WTC11 (cell line): ENCODE results near the gene SAPCD2.

ENCODE experiments used
- ATF1 ChIP-seq: sonication (generic); formaldehyde crosslinking; IDR thresholded peaks from 2 replicates; pipeline ENCODE4 v1.8.1; 2023; ENCODE audit warnings: mild to moderate bottlenecking, moderate library complexity, missing genetic modification reagents
- CTCF ChIP-seq: fragments of 200-600 bp; IDR thresholded peaks from 2 replicates; pipeline ENCODE4 v1.8.0; 2022; ENCODE audit warnings: antibody characterized with exemption
- E2F1 ChIP-seq: sonication (generic); formaldehyde crosslinking; IDR thresholded peaks from 2 replicates; pipeline ENCODE4 v1.8.0; 2022; ENCODE audit warnings: mild to moderate bottlenecking, missing genetic modification reagents
- E2F5 ChIP-seq: sonication (generic); formaldehyde crosslinking; IDR thresholded peaks from 2 replicates; pipeline ENCODE4 v1.8.1; 2022; ENCODE audit warnings: mild to moderate bottlenecking, moderate library complexity, missing genetic modification reagents
- ELF4 ChIP-seq: sonication (generic); formaldehyde crosslinking; IDR thresholded peaks from 2 replicates; pipeline ENCODE4 v1.8.1; 2022; ENCODE audit warnings: low read depth, mild to moderate bottlenecking, moderate library complexity, missing genetic modification reagents
- NR2C2 ChIP-seq: sonication (generic); formaldehyde crosslinking; IDR thresholded peaks from 2 replicates; pipeline ENCODE4 v1.8.0; 2022; ENCODE audit warnings: mild to moderate bottlenecking, missing genetic modification reagents
- NR3C1 ChIP-seq: sonication (generic); formaldehyde crosslinking; conservative IDR thresholded peaks from 2 replicates; pipeline ENCODE4 v1.8.1; 2023; ENCODE audit warnings: low read depth, mild to moderate bottlenecking, missing genetic modification reagents
- TCF7 ChIP-seq: sonication (generic); formaldehyde crosslinking; IDR thresholded peaks from 2 replicates; pipeline ENCODE4 v1.8.0; 2022; ENCODE audit warnings: mild to moderate bottlenecking, low read depth, missing genetic modification reagents, moderate library complexity
- ZNF317 ChIP-seq: sonication (generic); formaldehyde crosslinking; IDR thresholded peaks from 2 replicates; pipeline ENCODE4 v1.8.1; 2023; ENCODE audit warnings: low read depth, mild to moderate bottlenecking, moderate library complexity, missing genetic modification reagents, borderline replicate concordance
- TF ChIP-seq, protein P1 (sequence below): sonication (generic); formaldehyde crosslinking; IDR thresholded peaks from 2 replicates; pipeline ENCODE4 v1.8.1; 2023; ENCODE audit warnings: mild to moderate bottlenecking, missing genetic modification reagents
- TF ChIP-seq, protein P2 (sequence below): sonication (generic); formaldehyde crosslinking; conservative IDR thresholded peaks from 2 replicates; pipeline ENCODE4 v1.8.1; 2022; ENCODE audit warnings: mild to moderate bottlenecking, missing genetic modification reagents

DNA sequence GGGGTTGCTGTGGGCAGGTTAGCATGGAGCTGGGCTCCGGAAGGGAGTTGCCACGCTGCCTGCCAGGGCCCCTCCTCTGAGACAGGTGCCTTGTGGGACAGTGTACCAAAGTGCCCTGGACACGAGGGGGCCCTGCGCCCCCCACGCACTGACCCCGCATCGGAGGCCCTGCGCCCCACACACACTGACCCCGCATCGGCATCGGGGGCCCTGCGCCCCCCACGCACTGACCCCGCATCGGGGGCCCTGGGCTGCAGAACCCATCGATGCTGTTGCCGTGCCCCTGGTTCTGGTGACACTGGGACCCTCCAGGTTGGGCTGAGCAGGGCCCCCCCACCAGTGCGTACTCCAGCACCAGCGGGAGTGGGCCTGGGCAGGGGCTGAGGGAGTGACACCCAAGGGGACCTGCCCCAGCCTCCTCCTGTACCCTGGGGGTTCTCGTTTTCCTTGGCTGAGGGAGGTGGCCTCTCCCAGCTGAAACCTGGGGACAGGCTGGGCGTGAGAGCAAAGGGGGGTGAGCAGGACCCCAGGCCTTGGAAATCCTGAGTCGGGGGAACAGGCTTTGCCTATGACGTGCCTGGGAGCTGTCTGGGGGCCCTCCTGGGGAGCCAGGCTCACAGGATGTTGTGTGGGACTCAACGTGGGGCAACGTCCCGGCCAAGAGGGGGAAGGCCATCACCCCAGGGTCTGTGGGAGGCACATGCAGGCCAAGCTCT lies 6.9 kb downstream of the SAPCD2 start:
- no peak for TF ChIP-seq CTCF
- TF ChIP-seq, protein P1, sequence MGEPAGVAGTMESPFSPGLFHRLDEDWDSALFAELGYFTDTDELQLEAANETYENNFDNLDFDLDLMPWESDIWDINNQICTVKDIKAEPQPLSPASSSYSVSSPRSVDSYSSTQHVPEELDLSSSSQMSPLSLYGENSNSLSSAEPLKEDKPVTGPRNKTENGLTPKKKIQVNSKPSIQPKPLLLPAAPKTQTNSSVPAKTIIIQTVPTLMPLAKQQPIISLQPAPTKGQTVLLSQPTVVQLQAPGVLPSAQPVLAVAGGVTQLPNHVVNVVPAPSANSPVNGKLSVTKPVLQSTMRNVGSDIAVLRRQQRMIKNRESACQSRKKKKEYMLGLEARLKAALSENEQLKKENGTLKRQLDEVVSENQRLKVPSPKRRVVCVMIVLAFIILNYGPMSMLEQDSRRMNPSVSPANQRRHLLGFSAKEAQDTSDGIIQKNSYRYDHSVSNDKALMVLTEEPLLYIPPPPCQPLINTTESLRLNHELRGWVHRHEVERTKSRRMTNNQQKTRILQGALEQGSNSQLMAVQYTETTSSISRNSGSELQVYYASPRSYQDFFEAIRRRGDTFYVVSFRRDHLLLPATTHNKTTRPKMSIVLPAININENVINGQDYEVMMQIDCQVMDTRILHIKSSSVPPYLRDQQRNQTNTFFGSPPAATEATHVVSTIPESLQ (CRISPR knock-in tag): no peak
- TF ChIP-seq E2F1 (CRISPR knock-in tag): no peak
- TF ChIP-seq NR3C1 (CRISPR knock-in tag): no peak
- no peak for TF ChIP-seq E2F5 (CRISPR knock-in tag)
- no peak for TF ChIP-seq ZNF317
- TF ChIP-seq ATF1 (CRISPR knock-in tag): no peak
- TF ChIP-seq TCF7 (CRISPR knock-in tag): no peak
- TF ChIP-seq NR2C2: no peak
- TF ChIP-seq, protein P2, sequence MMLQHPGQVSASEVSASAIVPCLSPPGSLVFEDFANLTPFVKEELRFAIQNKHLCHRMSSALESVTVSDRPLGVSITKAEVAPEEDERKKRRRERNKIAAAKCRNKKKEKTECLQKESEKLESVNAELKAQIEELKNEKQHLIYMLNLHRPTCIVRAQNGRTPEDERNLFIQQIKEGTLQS (CRISPR knock-in tag): no peak
- TF ChIP-seq ELF4 (CRISPR knock-in tag): no peak
